Tibial nerve (tissue), 4 donors: Measurements from ENCODE around the gene GNAQ. TPM values are rescaled to one million over a fixed set of nuclear protein-coding genes. Genes with fewer than 3 reads are reported as not detected.
"Not testable (repeated sequence)": the region's sequence is repeated elsewhere in the genome, so short reads cannot be mapped to it uniquely, and the experiment has no call there.

Experiments used
- DNase-seq, 2 donors: peaks; one replicate each; pipeline ENCODE4 v3.0.0-alpha.2; 2019; ENCODE audit warnings: low spot score in 2 of 2
- H3K27ac ChIP-seq, 4 donors: fragments of 200-600 bp; sonication (generic) in 3 of 4; one replicate each; pipeline ENCODE4 v1.5.1; 2017 to 2019; ENCODE audit warnings: mild to moderate bottlenecking in 1 of 4
- H3K27me3 ChIP-seq, 2 donors: fragments of 200-600 bp; sonication (generic) in 1 of 2; one replicate each; pipeline versions ENCODE4 v1.5.1 to v1.6.0; 2017 to 2019
- H3K36me3 ChIP-seq, 3 donors: fragments of 200-600 bp; sonication (generic); one replicate each; pipeline ENCODE4 v1.5.1; 2018 to 2019
- H3K4me1 ChIP-seq, 4 donors: fragments of 200-600 bp; sonication (generic) in 3 of 4; one replicate each; pipeline ENCODE4 v1.5.1; 2017 to 2019
- H3K4me3 ChIP-seq, 4 donors: fragments of 200-600 bp; sonication (generic) in 3 of 4; one replicate each; pipeline ENCODE4 v1.5.1; 2017 to 2019; ENCODE audit warnings: mild to moderate bottlenecking in 1 of 4, moderate library complexity in 1 of 4
- H3K9me3 ChIP-seq, 4 donors: fragments of 200-600 bp; sonication (generic) in 3 of 4; one replicate each; pipeline ENCODE4 v1.5.1; 2017 to 2019
- EP300 ChIP-seq, 2 donors: sonication (generic); formaldehyde crosslinking; IDR thresholded peaks; one replicate each; pipeline ENCODE4 v1.6.1; 2017; ENCODE audit warnings: antibody characterized with exemption in 2 of 2, mild to moderate bottlenecking in 1 of 2
- POLR2A ChIP-seq, 2 donors: fragments of 450-650 bp; IDR thresholded peaks; one replicate each; pipeline ENCODE4 v1.6.1; 2017; ENCODE audit warnings: antibody characterized with exemption in 2 of 2, mild to moderate bottlenecking in 2 of 2, moderate library complexity in 2 of 2
- WGBS, 2 donors: methylation state at CpG; one replicate each; pipeline ENCODE4 v1.1.5; 2018; 5-methylcytosine and 5-hydroxymethylcytosine counted together
- total RNA-seq, 4 donors: library from RNA; depleted of rRNA; stranded (reverse); fragments of >200 nt; gene quantifications; one replicate each; pipeline ENCODE4 v1.1.0, GENCODE V29; 2016
- TF ChIP-seq, protein P1 (sequence below), 5 experiments: fragments of 200-600 bp in 3 of 5; fragments of 450-650 bp in 2 of 5; sonication (generic) in 3 of 5; IDR thresholded peaks; one replicate each; pipeline ENCODE4 v1.5.1; 2016 to 2019; ENCODE audit warnings: antibody characterized with exemption in 5 of 5, mild to moderate bottlenecking in 3 of 5, moderate library complexity in 2 of 5

The GNAQ gene
- total RNA-seq, 4 donors from 2014 or later, result 38.7 to 50.3 (median 41.6) TPM

DNA sequence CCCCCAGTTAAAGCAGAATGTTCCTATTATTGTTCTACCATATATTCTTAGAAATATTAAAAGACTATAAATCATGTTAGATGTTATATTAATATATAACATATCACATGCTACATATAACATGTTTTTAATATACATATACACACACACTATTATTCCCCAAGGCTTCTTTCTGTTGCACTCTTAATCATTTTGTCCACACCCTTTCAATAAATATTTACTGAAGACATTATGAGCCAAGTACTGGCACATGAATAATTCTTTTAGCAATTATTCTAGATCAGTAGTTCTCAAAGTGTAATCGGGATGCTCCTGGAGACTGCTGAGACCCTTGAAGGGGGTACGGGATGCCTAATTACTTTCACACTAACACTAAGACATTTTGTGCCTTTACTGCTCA is 143.9 kb downstream of the GNAQ start:
- Histone ChIP-seq H3K4me1 (peaks cover 0 to 61% (median 12%) of the 10 kb centered on the region in 4 donors), H3K36me3 (no peaks in the 10 kb centered on the region), H3K27me3 (no peaks in the 10 kb centered on the region), H3K9me3 (no peaks in the 10 kb centered on the region), H3K4me3 (no peak overlapping the region), H3K27ac (no peak overlapping the region)
- TF ChIP-seq EP300 (IDR thresholded peaks at IDR 0.05) (no peak), POLR2A (IDR thresholded peaks at IDR 0.05) (no peak)
- TF ChIP-seq, protein P1, sequence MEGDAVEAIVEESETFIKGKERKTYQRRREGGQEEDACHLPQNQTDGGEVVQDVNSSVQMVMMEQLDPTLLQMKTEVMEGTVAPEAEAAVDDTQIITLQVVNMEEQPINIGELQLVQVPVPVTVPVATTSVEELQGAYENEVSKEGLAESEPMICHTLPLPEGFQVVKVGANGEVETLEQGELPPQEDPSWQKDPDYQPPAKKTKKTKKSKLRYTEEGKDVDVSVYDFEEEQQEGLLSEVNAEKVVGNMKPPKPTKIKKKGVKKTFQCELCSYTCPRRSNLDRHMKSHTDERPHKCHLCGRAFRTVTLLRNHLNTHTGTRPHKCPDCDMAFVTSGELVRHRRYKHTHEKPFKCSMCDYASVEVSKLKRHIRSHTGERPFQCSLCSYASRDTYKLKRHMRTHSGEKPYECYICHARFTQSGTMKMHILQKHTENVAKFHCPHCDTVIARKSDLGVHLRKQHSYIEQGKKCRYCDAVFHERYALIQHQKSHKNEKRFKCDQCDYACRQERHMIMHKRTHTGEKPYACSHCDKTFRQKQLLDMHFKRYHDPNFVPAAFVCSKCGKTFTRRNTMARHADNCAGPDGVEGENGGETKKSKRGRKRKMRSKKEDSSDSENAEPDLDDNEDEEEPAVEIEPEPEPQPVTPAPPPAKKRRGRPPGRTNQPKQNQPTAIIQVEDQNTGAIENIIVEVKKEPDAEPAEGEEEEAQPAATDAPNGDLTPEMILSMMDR (IDR thresholded peaks at IDR 0.05), result no peak
- 78 to 79% methylated on average over 2 of the region's 2 CpGs for WGBS, 2 donors
- DNase-seq, result no peak

- Histone ChIP-seq H3K27ac (peak overlapping the region in 2 of 4 donors; percentile 38 to 42), H3K36me3 (no peaks in the 10 kb centered on the region), H3K27me3 (no peaks in the 10 kb centered on the region), H3K4me3 (no peak overlapping the region), H3K9me3 (no peaks in the 10 kb centered on the region), H3K4me1 (peaks cover 0 to 64% (median 12%) of the 10 kb centered on the region in 4 donors)
- no peak for DNase-seq
- WGBS, 2 donors, result 24 to 31% methylated on average over 3 of the region's 3 CpGs
- no peak for TF ChIP-seq EP300 (IDR thresholded peaks at IDR 0.05)
- TF ChIP-seq POLR2A (IDR thresholded peaks at IDR 0.05), result no peak
- TF ChIP-seq, protein P1 (IDR thresholded peaks at IDR 0.05), result no peak
Observed at GRCh38 chr9:77885104-77885672, 146.4 kb downstream of the GNAQ start.

DNA sequence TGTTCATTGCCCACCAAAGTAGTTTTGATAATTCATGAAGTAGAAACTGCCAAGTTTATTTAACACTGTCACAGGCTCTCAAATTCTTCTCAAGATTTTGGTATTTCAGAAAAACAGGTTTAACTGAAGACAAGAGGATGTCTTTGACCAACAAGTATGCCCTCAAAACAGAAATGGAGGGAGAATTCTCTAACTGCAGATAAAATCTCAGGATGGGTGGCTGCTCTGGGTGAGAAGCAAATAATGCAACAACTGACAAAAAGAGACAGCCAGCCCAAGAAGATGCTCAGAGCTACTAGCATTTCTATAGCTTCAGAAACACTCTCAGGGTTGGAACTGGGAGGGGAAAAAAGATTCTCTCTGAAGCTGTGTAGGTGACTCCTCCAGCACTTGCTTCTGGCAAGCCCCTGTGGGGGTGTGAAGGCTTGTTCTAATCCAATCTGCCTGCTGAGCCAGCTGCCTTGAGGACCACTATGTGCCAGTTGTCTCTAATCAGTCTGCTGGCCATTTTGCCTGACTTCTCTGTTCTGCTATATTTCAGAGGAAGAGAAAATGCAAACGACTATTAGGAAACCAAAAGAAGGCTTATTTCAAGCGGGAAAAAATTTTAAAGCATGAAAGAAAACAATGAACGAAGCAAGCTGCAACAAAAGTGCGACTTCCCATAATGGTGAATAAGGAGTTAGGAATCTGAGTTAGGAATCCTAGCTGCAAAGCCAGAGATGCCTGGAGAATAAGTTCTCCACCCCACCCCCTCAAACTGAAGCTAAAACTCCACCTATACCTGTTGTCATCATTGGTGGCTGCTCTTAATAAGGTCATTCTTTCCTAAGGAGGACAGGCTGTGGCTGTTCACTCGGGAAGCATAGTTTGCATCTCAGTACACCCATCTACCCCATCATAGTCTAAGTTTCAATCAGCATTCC is 147.5 kb downstream of the GNAQ start:
- 39 to 46% methylated on average over 5 of the region's 5 CpGs for WGBS, 2 donors
- no peak overlapping the region for H3K4me3 ChIP-seq

DNA sequence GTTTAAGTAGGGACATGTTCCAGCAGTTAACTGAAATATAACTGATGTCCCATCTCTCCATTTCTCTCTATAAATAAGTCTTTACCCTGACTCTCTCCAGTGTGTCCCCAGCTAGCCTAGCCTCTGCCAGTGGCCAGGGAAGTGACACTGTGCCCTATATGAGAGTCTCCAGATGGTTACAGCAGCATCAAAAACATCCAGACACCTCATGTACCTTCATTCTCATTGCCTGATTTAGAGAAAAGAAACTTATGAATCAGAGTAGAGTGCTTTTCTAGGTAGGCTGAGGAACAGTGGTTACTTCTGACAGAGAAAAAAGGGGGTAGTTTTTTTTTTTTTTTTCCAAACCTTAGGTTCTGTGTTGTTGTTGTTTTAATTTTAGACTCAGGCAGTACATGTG is 148.5 kb downstream of the GNAQ start:
- H3K4me1 ChIP-seq, result peaks cover 0 to 66% (median 12%) of the 10 kb centered on the region in 4 donors
- no peak overlapping the region for H3K4me3 ChIP-seq
- no peaks in the 10 kb centered on the region for H3K9me3 ChIP-seq
- DNase-seq, result no peak
- H3K36me3 ChIP-seq, result no peaks in the 10 kb centered on the region
- TF ChIP-seq, protein P1 (IDR thresholded peaks at IDR 0.05), result no peak
- no peaks in the 10 kb centered on the region for H3K27me3 ChIP-seq
- H3K27ac ChIP-seq, result no peak overlapping the region

More for the DNA sequence above, 147.5 kb downstream of the GNAQ start:
- TF ChIP-seq, protein P1 (IDR thresholded peaks at IDR 0.05), result no peak
- TF ChIP-seq EP300 (IDR thresholded peaks at IDR 0.05) (no peak), POLR2A (IDR thresholded peaks at IDR 0.05) (no peak)
- Histone ChIP-seq H3K4me1 (peaks cover 0 to 75% (median 12%) of the 10 kb centered on the region in 4 donors), H3K27me3 (no peaks in the 10 kb centered on the region), H3K36me3 (no peaks in the 10 kb centered on the region), H3K9me3 (no peaks in the 10 kb centered on the region), H3K27ac (peak overlapping the region in 1 of 4 donors; percentile 24)
- no peak for DNase-seq

- Histone ChIP-seq H3K27me3 (no peaks in the 10 kb centered on the region), H3K9me3 (no peaks in the 10 kb centered on the region), H3K36me3 (no peaks in the 10 kb centered on the region), H3K4me3 (no peak overlapping the region), H3K4me1 (peaks cover 0 to 64% (median 12%) of the 10 kb centered on the region in 4 donors), H3K27ac (no peak overlapping the region)
- TF ChIP-seq, protein P1 (IDR thresholded peaks at IDR 0.05), result no peak
- no peak for TF ChIP-seq EP300 (IDR thresholded peaks at IDR 0.05)
- TF ChIP-seq POLR2A (IDR thresholded peaks at IDR 0.05), result no peak
- 74 to 75% methylated on average over 4 of the region's 4 CpGs for WGBS, 2 donors
- DNase-seq, result no peak
Observed at GRCh38 chr9:77882294-77882693, 149.3 kb downstream of the GNAQ start.

DNA sequence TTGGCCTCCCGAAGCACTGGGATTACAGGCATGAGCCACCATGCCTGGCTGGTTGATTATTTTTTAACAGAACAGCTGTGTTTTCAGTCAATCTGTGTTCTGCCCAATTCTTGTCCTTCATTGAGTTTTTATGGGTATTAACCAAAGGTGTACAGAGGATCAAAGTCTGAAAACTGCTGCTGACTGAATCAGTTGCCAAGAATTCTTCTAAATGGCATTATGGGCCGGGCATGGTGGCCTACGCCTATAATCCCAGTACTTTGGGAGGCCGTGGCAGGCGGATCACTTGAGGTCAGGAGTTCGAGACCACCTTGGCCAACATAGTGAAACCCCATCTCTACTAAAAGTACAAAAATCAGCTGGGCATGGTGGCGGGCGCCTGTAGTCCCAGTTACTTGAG is 150.0 kb downstream of the GNAQ start:
- not testable (repeated sequence) for H3K27me3 ChIP-seq
- 98 to 99% methylated on average over 8 of the region's 8 CpGs for WGBS, 2 donors

More for the DNA sequence above, 150.0 kb downstream of the GNAQ start:
- not testable (repeated sequence) for DNase-seq, H3K9me3 ChIP-seq, H3K36me3 ChIP-seq, H3K27ac ChIP-seq, H3K4me3 ChIP-seq
- H3K4me1 ChIP-seq, result peaks cover 0 to 61% (median 12%) of the 10 kb centered on the region in 4 donors
